Gastrocnemius medialis (tissue), 4 donors: Measurements from ENCODE around the gene GREB1L.

Source experiments
- CTCF ChIP-seq, 5 experiments: fragments of 450-650 bp in 3 of 5; fragments of 200-600 bp in 2 of 5; sonication (generic) in 2 of 5; IDR thresholded peaks in 4 of 5; conservative IDR thresholded peaks in 1 of 5; 1 replicate in 4 of 5; 2 replicates in 1 of 5; pipeline ENCODE4 v1.5.1; 2016 to 2019; ENCODE audit warnings: antibody characterized with exemption in 5 of 5, mild to moderate bottlenecking in 3 of 5, moderate library complexity in 3 of 5
- POLR2A ChIP-seq, 2 donors: fragments of 450-650 bp; IDR thresholded peaks; one replicate each; pipeline ENCODE4 v1.6.1; 2017; ENCODE audit warnings: antibody characterized with exemption in 2 of 2, mild to moderate bottlenecking in 2 of 2, moderate library complexity in 2 of 2

- TF ChIP-seq CTCF (IDR thresholded peaks at IDR 0.05 in 4 of 5, conservative IDR thresholded peaks at IDR 0.05 in 1 of 5), result no peak
- TF ChIP-seq POLR2A (IDR thresholded peaks at IDR 0.05), result no peak
These were observed 13.2 kb downstream of the GREB1L start for GRCh38 chr18:21255211-21255610.
